Type B pancreatic cell (in vitro differentiated cells): Measurements from ENCODE around the gene ATP6V1F. TPM values are rescaled to one million over a fixed set of nuclear protein-coding genes. Genes with fewer than 3 reads are reported as not detected.

Experiments
- DNase-seq: peaks from one replicate; pipeline ENCODE4 v3.0.0; 2021; ENCODE audit warnings: mixed read lengths; ENCODE audit not compliant: unreplicated experiment; ENCODE audit errors: extremely low spot score
- H3K27ac Mint-ChIP-seq: 2 replicates; pipeline ENCODE4 v1.8.0; 2021; ENCODE audit warnings: mild to moderate bottlenecking, mixed read lengths
- H3K27me3 Mint-ChIP-seq: 2 replicates; pipeline ENCODE4 v1.8.0; 2021; ENCODE audit warnings: mixed read lengths
- H3K36me3 Mint-ChIP-seq: 2 replicates; pipeline ENCODE4 v1.8.0; 2021; ENCODE audit warnings: mixed read lengths
- H3K4me1 Mint-ChIP-seq: one replicate; pipeline ENCODE4 v1.8.0; 2021; ENCODE audit warnings: mixed read lengths; ENCODE audit not compliant: unreplicated experiment
- H3K4me3 Mint-ChIP-seq: 2 replicates; pipeline ENCODE4 v1.8.0; 2021; ENCODE audit warnings: mild to moderate bottlenecking, mixed read lengths
- H3K9me3 Mint-ChIP-seq: 2 replicates; pipeline ENCODE4 v1.8.0; 2021; ENCODE audit warnings: mixed read lengths
- CTCF ChIP-seq: fragments of 200-600 bp; sonication (generic); conservative IDR thresholded peaks from 2 replicates; pipeline ENCODE4 v1.5.0; 2021; ENCODE audit warnings: antibody characterized with exemption, mild to moderate bottlenecking
- total RNA-seq: library from RNA; stranded (reverse); gene quantifications from 2 replicates; pipeline ENCODE4 v1.2.1, GENCODE V29; 2021; ENCODE audit warnings: low replicate concordance

The ATP6V1F gene
- total RNA-seq, 1 donor from 2014 or later, result 144 TPM

GRCh38 chr7:128826512-128826911, 36.1 kb upstream of the ATP6V1F start:
- Mint-ChIP-seq H3K4me3 (no peak overlapping the region), H3K9me3 (no peaks in the 10 kb centered on the region), H3K27ac (no peak overlapping the region), H3K36me3 (no peaks in the 10 kb centered on the region), H3K4me1 (peaks cover 18% of the 10 kb centered on the region), H3K27me3 (peaks cover 7% of the 10 kb centered on the region)
- DNase-seq, result no peak
- TF ChIP-seq CTCF, result no peak

- DNase-seq, result no peak
- H3K4me3 Mint-ChIP-seq, result no peak overlapping the region
- no peak overlapping the region for H3K27ac Mint-ChIP-seq
These were observed 35.8 kb upstream of the ATP6V1F start for GRCh38 chr7:128826916-128827247.

GRCh38 chr7:128827248-128827958, 35.3 kb upstream of the ATP6V1F start:
- Mint-ChIP-seq H3K27me3 (peaks cover 7% of the 10 kb centered on the region), H3K27ac (peak overlapping the region; percentile 23), H3K4me1 (peaks cover 16% of the 10 kb centered on the region), H3K9me3 (no peaks in the 10 kb centered on the region), H3K36me3 (no peaks in the 10 kb centered on the region), H3K4me3 (peak overlapping the region; percentile 60)
- no peak for DNase-seq
- no peak for TF ChIP-seq CTCF

More at GRCh38 chr7:128826916-128827247, 35.8 kb upstream of the ATP6V1F start:
- Mint-ChIP-seq H3K27me3 (peaks cover 7% of the 10 kb centered on the region), H3K36me3 (no peaks in the 10 kb centered on the region), H3K4me1 (peaks cover 18% of the 10 kb centered on the region), H3K9me3 (no peaks in the 10 kb centered on the region)
- TF ChIP-seq CTCF, result no peak

GRCh38 chr7:128827971-128828711, 34.5 kb upstream of the ATP6V1F start:
- Mint-ChIP-seq H3K4me3 (peak overlapping the region; percentile 60), H3K27ac (peak overlapping the region; percentile 23), H3K36me3 (no peaks in the 10 kb centered on the region), H3K9me3 (no peaks in the 10 kb centered on the region), H3K4me1 (peaks cover 12% of the 10 kb centered on the region), H3K27me3 (peaks cover 7% of the 10 kb centered on the region)
- TF ChIP-seq CTCF, result no peak
- DNase-seq, result no peak

- no peak for DNase-seq
- Mint-ChIP-seq H3K4me1 (peaks cover 20% of the 10 kb centered on the region), H3K9me3 (no peaks in the 10 kb centered on the region), H3K36me3 (no peaks in the 10 kb centered on the region), H3K4me3 (peak overlapping the region; percentile 77), H3K27me3 (peaks cover 9% of the 10 kb centered on the region), H3K27ac (no peak overlapping the region)
- TF ChIP-seq CTCF, result no peak
These were observed 33.1 kb upstream of the ATP6V1F start for GRCh38 chr7:128829391-128830166.
